Measurements from ENCODE around the gene KRT222.

GRCh38 chr17:40703652-40704051 is 38.7 kb upstream of the KRT222 start, which contains the start of gene KRT24:
- TF ChIP-seq CTCF (IDR thresholded peaks at IDR 0.05) = no peak
- TF ChIP-seq ZFX (IDR thresholded peaks at IDR 0.05; ENCODE audit: borderline replicate concordance) = no peak

Data from 22Rv1 (cell line).